DMS153 treated with DMSO at 0.1 percent for 48 hours (cell line): ENCODE results near the gene LUC7L.
"Not testable (repeated sequence)": the region's sequence is repeated elsewhere in the genome, so short reads cannot be mapped to it uniquely, and the experiment has no call there.

Source experiments
- DNase-seq: peaks from one replicate; lab custom pipeline; 2025; ENCODE audit not compliant: unreplicated experiment; lab: John Stamatoyannopoulos, UW

The LUC7L gene

GRCh38 chr16:167122-167690, 62.0 kb downstream of the LUC7L start:
- no peak for DNase-seq

DNA sequence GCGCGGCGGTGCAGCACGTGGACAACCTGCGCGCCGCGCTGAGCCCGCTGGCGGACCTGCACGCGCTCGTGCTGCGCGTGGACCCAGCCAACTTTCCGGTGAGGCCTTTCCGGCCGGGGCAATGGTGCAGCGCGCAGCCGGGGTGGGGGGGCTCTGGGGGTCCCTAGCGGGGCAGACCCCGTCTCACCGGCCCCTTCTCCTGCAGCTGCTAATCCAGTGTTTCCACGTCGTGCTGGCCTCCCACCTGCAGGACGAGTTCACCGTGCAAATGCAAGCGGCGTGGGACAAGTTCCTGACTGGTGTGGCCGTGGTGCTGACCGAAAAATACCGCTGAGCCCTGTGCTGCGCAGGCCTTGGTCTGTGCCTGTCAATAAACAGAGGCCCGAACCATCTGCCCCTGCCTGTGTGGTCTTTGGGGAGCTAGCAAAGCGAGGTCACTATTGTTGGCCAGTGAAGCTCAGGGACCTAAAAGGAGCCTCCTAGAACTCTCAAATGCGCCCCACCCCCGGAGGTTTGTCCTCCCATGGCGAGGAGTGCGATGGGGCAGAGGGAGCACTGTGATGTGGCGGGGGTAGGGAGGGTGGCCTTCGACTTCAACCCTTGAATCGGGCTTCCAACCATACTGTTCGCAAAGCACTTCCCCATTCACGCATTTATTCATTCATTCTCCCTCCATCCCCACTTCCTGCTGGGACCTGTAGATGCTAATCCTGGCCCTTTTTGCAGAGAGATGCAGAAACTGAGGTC, 62.7 kb downstream of the LUC7L start:
- DNase-seq, result no peak

- DNase-seq, result no peak
These were observed 63.5 kb downstream of the LUC7L start, which contains the start of gene HBM for GRCh38 chr16:165539-166374. Gene HBM (plus strand): TSS chr16:165978. CDS start chr16:165998, 20 bp downstream.

DNA sequence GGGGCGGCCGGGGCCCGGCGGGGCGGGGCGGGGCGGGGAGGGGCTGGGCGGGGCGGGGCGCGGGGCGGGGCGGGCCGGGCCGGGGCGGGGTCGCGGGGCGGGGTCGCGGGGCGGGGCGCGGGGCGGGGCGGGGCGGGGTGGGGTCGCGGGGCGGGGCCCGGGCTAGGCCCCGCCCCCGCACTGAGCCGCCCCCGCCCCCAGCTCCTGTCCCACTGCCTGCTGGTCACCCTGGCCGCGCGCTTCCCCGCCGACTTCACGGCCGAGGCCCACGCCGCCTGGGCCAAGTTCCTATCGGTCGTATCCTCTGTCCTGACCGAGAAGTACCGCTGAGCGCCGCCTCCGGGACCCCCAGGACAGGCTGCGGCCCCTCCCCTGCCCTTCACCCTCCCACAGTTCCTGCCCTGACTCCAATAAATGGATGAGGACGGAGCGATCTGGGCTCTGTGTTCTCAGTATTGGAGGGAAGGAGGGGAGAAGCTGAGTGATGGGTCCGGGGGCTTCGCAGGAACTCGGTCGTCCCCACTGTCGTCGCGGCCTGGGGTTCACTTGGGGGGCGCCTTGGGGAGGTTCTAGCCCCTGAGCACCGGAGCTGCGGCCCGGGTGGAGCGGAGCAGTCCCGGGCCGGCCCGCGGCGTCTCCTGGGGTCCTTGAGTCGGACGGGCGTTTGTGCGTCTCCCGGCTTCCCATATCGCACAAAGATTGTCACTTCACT, 64.3 kb downstream of the LUC7L start:
- DNase-seq, result no peak

DNA sequence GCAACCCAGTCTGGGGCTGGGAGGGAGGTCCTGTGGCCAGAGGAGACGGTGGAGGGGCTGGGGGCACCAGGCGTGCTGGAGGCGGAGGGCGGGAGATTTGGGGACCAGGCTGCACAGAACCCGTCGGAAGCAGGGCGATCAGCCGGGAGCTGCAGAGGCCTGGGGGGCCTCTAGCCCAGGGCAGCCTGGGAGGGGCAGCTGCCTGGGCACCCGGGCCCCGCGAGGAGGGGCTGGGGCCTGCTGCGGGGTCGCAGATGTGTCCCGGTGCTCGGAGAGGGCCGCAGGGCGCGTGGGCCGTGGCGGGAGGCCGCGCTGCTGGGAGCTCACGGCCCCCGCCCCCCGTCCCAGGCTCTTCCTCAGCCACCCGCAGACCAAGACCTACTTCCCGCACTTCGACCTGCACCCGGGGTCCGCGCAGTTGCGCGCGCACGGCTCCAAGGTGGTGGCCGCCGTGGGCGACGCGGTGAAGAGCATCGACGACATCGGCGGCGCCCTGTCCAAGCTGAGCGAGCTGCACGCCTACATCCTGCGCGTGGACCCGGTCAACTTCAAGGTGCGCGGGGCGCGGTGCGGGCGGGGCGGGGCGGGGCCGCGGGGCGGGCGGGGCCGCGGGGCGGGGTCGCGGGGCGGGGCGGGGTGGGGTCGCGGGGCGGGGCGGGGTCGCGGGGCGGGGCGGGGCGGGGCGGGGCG, 65.0 kb downstream of the LUC7L start:
- DNase-seq, result not testable (repeated sequence)

GRCh38 chr16:163696-164095, 65.6 kb downstream of the LUC7L start:
- not testable (repeated sequence) for DNase-seq

- DNase-seq, result not testable (repeated sequence)
These were observed 66.1 kb downstream of the LUC7L start for GRCh38 chr16:163139-163538.

DNA sequence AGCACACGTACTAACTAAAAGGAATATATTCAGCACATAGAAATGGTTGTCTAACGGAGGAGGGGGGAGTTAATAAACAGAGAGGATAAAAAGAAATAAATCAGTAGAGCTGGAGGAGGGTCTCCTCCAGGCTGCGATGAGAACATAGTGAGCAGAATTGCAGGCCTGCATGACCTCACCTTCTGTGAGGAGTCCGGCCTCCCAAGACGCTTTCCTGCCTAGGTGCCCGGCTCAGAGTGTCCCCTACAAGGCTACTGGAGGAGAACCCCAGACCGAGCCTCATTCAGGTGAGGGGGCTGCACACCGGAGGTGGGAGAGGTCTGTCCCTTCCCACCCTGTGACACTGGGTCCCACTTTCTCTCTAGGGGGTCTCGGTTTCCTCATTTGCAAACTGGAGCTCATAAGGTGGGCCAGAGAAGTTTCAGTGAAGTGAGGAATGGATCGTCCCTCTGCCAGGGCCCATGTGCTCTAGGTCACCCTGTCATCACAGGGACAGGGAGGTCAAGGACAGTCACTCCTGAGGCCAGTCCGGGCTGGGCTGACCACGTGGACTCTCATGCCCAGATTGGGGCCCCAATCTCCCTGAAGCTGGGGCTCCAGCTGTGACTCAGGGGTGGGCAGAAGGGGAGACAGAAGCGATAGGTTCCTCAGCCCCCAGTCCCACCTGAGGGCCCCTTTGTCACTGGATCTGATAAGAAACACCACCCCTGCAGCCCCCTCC, 66.8 kb downstream of the LUC7L start:
- DNase-seq, result no peak

DNA sequence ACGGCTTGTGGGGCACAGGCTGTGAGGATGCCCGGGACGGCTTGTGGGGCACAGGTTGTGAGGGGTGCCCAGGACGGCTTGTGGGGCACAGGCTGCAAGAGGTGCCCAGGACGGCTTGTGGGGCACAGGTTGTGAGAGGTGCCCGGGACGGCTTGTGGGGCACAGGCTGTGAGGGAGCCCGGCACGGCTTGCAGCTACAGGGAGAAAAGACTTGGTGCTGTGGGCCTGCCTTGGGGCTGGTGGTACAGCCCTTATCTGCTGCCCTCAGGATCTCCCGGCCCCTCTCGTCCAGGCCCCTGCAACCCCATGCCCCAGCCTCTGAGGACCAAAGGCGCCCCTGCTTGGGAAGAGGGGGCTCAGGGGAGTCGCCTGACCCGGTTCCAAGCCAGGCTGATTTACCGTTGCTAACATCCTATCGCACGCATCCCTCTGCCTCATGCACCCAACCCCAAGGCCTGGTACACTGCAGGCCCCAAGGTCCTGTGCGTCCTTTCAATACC, 68.5 kb downstream of the LUC7L start:
- DNase-seq, result no peak

DNA sequence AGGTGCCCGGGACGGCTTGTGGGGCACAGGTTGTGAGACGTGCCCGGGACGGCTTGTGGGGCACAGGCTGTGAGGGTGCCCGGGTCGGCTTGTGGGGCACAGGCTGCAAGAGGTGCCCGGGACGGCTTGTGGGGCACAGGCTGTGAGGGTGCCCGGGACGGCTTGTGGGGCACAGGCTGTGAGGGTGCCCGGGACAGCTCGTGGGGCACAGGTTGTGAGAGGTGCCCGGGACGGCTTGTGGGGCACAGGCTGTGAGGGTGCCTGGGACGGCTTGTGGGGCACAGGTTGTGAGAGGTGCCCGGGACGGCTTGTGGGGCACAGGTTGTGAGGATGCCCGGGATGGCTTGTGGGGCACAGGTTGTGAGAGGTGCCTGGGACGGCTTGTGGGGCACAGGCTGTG, 69.0 kb downstream of the LUC7L start:
- DNase-seq, result not testable (repeated sequence)

DNA sequence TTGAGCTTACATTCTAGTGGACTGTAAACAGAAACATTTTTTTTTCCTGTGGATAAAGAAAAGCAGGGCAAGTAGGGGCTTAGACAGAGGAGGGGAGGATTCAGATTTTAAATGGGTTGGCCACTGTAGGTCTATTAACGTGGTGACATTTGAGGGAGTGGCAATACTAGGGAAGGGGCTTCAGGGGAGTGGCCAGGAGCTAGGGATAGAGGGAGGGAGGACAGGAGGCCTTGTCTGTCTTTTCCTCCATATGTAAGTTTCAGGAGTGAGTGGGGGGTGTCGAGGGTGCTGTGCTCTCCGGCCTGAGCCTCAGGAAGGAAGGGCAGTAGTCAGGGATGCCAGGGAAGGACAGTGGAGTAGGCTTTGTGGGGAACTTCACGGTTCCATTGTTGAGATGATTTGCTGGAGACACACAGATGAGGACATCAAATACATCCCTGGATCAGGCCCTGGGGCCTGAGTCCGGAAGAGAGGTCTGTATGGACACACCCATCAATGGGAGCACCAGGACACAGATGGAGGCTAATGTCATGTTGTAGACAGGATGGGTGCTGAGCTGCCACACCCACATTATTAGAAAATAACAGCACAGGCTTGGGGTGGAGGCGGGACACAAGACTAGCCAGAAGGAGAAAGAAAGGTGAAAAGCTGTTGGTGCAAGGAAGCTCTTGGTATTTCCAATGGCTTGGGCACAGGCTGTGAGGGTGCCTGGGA, 70.0 kb downstream of the LUC7L start:
- DNase-seq, result no peak

GRCh38 chr16:155031-155398, 74.2 kb downstream of the LUC7L start:
- no peak for DNase-seq

GRCh38 chr16:154217-155030, 74.8 kb downstream of the LUC7L start:
- DNase-seq, result no peak

DNA sequence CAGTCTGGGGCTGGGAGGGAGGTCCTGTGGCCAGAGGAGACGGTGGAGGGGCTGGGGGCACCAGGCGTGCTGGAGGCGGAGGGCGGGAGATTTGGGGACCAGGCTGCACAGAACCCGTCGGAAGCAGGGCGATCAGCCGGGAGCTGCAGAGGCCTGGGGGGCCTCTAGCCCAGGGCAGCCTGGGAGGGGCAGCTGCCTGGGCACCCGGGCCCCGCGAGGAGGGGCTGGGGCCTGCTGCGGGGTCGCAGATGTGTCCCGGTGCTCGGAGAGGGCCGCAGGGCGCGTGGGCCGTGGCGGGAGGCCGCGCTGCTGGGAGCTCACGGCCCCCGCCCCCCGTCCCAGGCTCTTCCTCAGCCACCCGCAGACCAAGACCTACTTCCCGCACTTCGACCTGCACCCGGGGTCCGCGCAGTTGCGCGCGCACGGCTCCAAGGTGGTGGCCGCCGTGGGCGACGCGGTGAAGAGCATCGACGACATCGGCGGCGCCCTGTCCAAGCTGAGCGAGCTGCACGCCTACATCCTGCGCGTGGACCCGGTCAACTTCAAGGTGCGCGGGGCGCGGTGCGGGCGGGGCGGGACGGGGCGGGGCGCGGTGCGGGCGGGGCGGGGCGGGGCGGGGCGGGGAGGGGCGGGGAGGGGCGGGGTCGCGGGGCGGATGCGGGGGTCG, 75.6 kb downstream of the LUC7L start:
- not testable (repeated sequence) for DNase-seq

- not testable (repeated sequence) for DNase-seq
These were observed 76.1 kb downstream of the LUC7L start for GRCh38 chr16:153129-153521.

DNA sequence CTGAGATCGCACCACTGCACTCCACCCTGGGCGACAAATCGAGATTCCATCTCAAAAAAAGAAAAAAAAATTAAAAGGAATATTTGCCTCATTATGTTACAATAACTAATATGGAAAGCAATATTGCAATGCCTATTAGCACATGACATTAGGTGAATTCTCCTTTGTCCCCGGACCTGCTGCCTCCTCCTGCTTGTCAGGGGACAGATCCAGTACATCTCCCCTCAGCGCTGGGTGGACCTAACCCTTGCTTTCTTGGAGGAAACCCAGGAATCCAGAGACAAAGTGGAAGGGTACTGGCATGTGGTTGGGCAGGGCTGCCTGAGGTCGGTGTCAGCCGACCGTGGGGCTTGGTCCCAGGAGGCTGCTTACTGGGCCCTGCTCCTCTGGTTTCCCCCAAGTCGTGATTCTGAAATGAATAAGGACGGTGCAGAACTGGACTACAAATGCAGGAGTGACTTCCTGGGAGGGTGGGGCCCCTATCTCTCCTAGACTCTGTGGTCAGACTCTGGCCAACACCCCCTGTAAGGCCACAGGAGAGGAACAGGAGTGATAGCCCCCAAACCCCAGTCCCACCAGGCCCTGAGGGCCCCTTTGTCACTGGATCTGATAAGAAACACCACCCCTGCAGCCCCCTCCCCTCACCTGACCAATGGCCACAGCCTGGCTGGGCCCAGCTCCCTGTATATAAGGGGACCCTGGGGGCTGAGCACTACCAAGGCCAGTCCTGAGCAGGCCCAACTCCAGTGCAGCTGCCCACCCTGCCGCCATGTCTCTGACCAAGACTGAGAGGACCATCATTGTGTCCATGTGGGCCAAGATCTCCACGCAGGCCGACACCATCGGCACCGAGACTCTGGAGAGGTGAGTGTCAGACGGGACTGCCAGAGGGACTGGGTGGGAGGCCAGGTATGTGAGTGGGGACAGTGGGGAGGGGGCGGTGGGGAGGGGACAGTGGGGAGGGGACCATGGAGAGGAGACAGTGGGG, 76.8 kb downstream of the LUC7L start, which contains the start of gene HBZ:
Gene HBZ (plus strand): TSS at position 504 of the 988 bp plus-strand sequence. CDS start 266 bp downstream, at position 770.
- DNase-seq, result no peak
